Naive thymus-derived CD4-positive, alpha-beta T cell (primary cell): ENCODE data around the gene BCKDHB. TPM values are rescaled to one million over a fixed set of nuclear protein-coding genes. Genes with fewer than 3 reads are reported as not detected.

Experiments
- ATAC-seq: fragments of 150-1000 bp; cut with Tn5 transposase; 2 replicates; pipeline ENCODE4 v1.10.0; 2021; ENCODE audit warnings: mild to moderate bottlenecking, moderate library complexity
- CTCF ChIA-PET: fragments of 350-600 bp; sonication (Branson Sonifier 250); formaldehyde crosslinking; loops from one replicate; lab custom pipeline; 2021; ENCODE audit warnings: antibody characterized with exemption; lab: Charles Lee
- POLR2A ChIA-PET: fragments of 350-600 bp; sonication (Branson Sonifier 250); formaldehyde crosslinking; loops from one replicate; lab custom pipeline; 2021; ENCODE audit warnings: antibody characterized with exemption, inconsistent platforms; lab: Charles Lee
- DNase-seq, 9 donors: peaks; one replicate each; pipeline versions ENCODE4 v3.0.0 to v3.0.0-alpha.2; 2020 to 2022; ENCODE audit warnings: mixed read lengths in 1 of 9
- H3K27ac ChIP-seq: one replicate; pipeline ENCODE4 v1.7.0; 2013; ENCODE audit warnings: mild to moderate bottlenecking, low read depth, low read length, moderate library complexity
- H3K27me3 ChIP-seq, 2 donors: one replicate each; pipeline ENCODE4 v1.7.0; 2013; ENCODE audit warnings: low read length in 2 of 2, mild to moderate bottlenecking in 2 of 2, moderate library complexity in 2 of 2; ENCODE audit not compliant: control insufficient read depth in 2 of 2, insufficient read depth in 2 of 2
- H3K36me3 ChIP-seq, 3 experiments: 1 replicate in 2 of 3; 2 replicates in 1 of 3; pipeline ENCODE4 v1.7.0; 2013; ENCODE audit warnings: low read length in 3 of 3, mild to moderate bottlenecking in 3 of 3, moderate library complexity in 1 of 3; ENCODE audit not compliant: insufficient read depth in 3 of 3, control insufficient read depth in 2 of 3
- H3K4me1 ChIP-seq, 2 donors: one replicate each; pipeline ENCODE4 v1.7.0; 2013; ENCODE audit warnings: low read length in 2 of 2, mild to moderate bottlenecking in 2 of 2, moderate library complexity in 1 of 2; ENCODE audit not compliant: control insufficient read depth in 2 of 2, insufficient read depth in 2 of 2
- H3K4me3 ChIP-seq: 2 replicates; pipeline ENCODE4 v1.7.0; 2013; ENCODE audit warnings: mild to moderate bottlenecking, low read length
- H3K9me3 ChIP-seq, 3 experiments: 1 replicate in 2 of 3; 2 replicates in 1 of 3; pipeline ENCODE4 v1.7.0; 2013; ENCODE audit warnings: low read length in 3 of 3; ENCODE audit not compliant: control insufficient read depth in 2 of 3
- H3K27ac Mint-ChIP-seq, 9 donors: one replicate each; pipeline ENCODE4 v1.8.0; 2020 to 2022; ENCODE audit warnings: mixed read lengths in 9 of 9, mild to moderate bottlenecking in 8 of 9, moderate library complexity in 5 of 9, inconsistent platforms in 2 of 9
- H3K27me3 Mint-ChIP-seq, 5 donors: one replicate each; pipeline ENCODE4 v1.8.0; 2021 to 2022; ENCODE audit warnings: mixed read lengths in 5 of 5, mild to moderate bottlenecking in 1 of 5
- H3K36me3 Mint-ChIP-seq, 5 donors: one replicate each; pipeline ENCODE4 v1.8.0; 2020 to 2022; ENCODE audit warnings: mixed read lengths in 5 of 5, mild to moderate bottlenecking in 3 of 5, inconsistent platforms in 1 of 5
- H3K4me1 Mint-ChIP-seq, 7 donors: one replicate each; pipeline ENCODE4 v1.8.0; 2020 to 2022; ENCODE audit warnings: mixed read lengths in 7 of 7, mild to moderate bottlenecking in 3 of 7, inconsistent platforms in 1 of 7
- H3K4me3 Mint-ChIP-seq, 10 donors: one replicate each; pipeline ENCODE4 v1.8.0; 2020 to 2022; ENCODE audit warnings: mild to moderate bottlenecking in 10 of 10, mixed read lengths in 10 of 10, moderate library complexity in 6 of 10, inconsistent platforms in 2 of 10
- H3K9me3 Mint-ChIP-seq, 11 donors: one replicate each; pipeline ENCODE4 v1.8.0; 2020 to 2022; ENCODE audit warnings: mixed read lengths in 11 of 11, mild to moderate bottlenecking in 4 of 11, inconsistent platforms in 1 of 11, moderate library complexity in 1 of 11
- intact Hi-C, 2 donors: fragments of 100-400 bp; cut with micrococcal nuclease; formaldehyde crosslinking; loops; one replicate each; pipeline ENCODE4 v1.15.1; 2023
- polyA plus RNA-seq, 2 donors: library from polyadenylated mRNA; unstranded; fragments of 300-500 nt; fragmentation: Illumina TruSeq; gene quantifications; one replicate each; pipeline ENCODE4 v1.2.3, GENCODE V29; 2021
- total RNA-seq, 6 experiments: library from RNA in 5 of 6; stranded (reverse) in 5 of 6; gene quantifications; 1 replicate in 5 of 6; 2 replicates in 1 of 6; pipeline ENCODE4 v1.2.3 and lab custom pipeline; 2021 to 2026

The BCKDHB gene
- total and polyA plus RNA-seq, 7 experiments from 2014 or later = 13.8 to 24.3 (median 18.6) TPM

DNA sequence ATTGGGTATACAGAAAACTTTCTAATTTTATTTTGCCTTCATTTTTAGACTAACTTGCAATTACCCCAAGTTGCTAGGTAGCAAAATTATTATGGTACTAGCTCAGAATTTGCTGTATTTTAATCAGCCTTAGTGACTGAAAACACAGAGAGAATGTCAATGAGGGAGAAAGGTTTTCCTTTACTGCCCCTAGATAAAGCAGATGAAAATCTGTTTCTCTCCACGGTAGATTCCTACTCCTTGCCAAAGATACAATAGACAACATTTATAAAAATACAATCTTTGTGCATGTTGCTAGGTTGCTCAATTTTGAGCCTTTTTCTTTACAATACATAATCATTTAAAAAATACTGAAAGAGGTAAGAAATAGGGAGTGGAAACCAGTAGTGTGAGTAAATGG lies 222.2 kb downstream of the BCKDHB start:
- Mint-ChIP-seq H3K9me3 (no peaks in the 10 kb centered on the region), H3K27ac (no peak overlapping the region), H3K36me3 (peaks cover 0 to 21% (median 0%) of the 10 kb centered on the region in 5 donors), H3K27me3 (no peaks in the 10 kb centered on the region), H3K4me1 (peaks cover 0 to 4% (median 0%) of the 10 kb centered on the region in 7 donors), H3K4me3 (no peak overlapping the region)
- Histone ChIP-seq H3K4me1 (no peaks in the 10 kb centered on the region), H3K27ac (no peak overlapping the region), H3K9me3 (no peaks in the 10 kb centered on the region), H3K27me3 (no peaks in the 10 kb centered on the region), H3K36me3 (no peaks in the 10 kb centered on the region), H3K4me3 (no peak overlapping the region)
- DNase-seq (no peak), ATAC-seq (no peak)
- ChIA-PET POLR2A (no interaction called here), CTCF (no interaction called here)
- intact Hi-C loops = no loop called here

DNA sequence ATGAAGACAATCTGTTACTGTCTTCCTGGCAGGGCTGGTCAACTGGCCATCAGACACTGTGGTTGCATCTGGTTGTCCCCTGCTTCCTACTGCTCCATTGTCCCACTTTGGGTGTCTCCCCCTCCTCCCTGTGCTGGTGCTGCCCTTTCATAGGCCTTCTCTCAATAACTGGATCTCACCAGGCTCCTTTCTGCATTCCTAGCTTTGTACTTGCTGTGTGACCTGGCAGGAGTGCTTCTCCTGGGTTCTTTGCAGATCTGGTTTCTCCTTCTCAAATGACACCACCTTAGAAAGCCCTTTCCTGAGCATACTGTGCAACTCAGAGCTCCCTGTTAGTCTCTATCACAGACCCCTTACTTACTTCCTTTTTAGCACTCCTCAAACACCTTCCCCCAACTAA lies 223.0 kb downstream of the BCKDHB start:
- intact Hi-C loops = no loop called here
- H3K36me3 Mint-ChIP-seq = peaks cover 0 to 21% (median 0%) of the 10 kb centered on the region in 5 donors
- no peak overlapping the region for H3K4me3 Mint-ChIP-seq
- H3K27me3 Mint-ChIP-seq = no peaks in the 10 kb centered on the region
- Histone ChIP-seq H3K4me1 (no peaks in the 10 kb centered on the region), H3K27ac (no peak overlapping the region), H3K27me3 (no peaks in the 10 kb centered on the region), H3K4me3 (no peak overlapping the region), H3K36me3 (no peaks in the 10 kb centered on the region), H3K9me3 (no peaks in the 10 kb centered on the region)
- POLR2A ChIA-PET = no interaction called here
- peaks cover 0 to 4% (median 0%) of the 10 kb centered on the region in 7 donors for H3K4me1 Mint-ChIP-seq
- ATAC-seq (no peak), DNase-seq (no peak)
- no peaks in the 10 kb centered on the region for H3K9me3 Mint-ChIP-seq
- CTCF ChIA-PET = interaction anchor here (0.7 kb wide), 1 partner anchor 381 kb away, joined by 3 read pairs; no protein-coding TSS in a partner anchor
- H3K27ac Mint-ChIP-seq = peak overlapping the region in 2 of 9 donors; percentile 12 to 30

DNA sequence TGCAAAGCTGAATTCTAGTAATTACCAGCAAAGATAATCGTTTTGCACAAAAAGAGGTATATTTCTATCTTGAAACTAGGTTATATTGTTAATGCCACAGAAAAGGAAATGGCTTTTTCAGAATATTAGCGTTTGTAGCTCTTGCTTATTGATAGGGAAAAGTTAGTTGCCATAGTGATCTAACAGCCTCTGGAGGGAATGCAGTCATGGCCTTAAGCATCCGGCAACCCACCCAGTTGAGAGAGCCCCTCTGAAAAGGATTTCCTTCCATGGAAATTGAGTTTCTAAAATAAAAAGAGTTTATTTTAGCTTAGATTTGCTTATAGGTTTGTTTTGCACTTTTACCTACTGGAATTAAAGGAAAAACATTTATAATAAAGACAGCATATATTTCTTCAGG lies 224.5 kb downstream of the BCKDHB start:
- H3K27ac Mint-ChIP-seq = no peak overlapping the region
- H3K36me3 Mint-ChIP-seq = peaks cover 0 to 17% (median 0%) of the 10 kb centered on the region in 5 donors
- peaks cover 0 to 4% (median 0%) of the 10 kb centered on the region in 7 donors for H3K4me1 Mint-ChIP-seq
- ATAC-seq = no peak
- Histone ChIP-seq H3K36me3 (no peaks in the 10 kb centered on the region), H3K27me3 (no peaks in the 10 kb centered on the region), H3K4me1 (no peaks in the 10 kb centered on the region), H3K9me3 (no peaks in the 10 kb centered on the region), H3K27ac (no peak overlapping the region), H3K4me3 (no peak overlapping the region)
- POLR2A ChIA-PET = no interaction called here
- H3K27me3 Mint-ChIP-seq = no peaks in the 10 kb centered on the region
- CTCF ChIA-PET = interaction anchor here (1.3 kb wide), 1 partner anchor 10 kb away, joined by 3 read pairs; no protein-coding TSS in a partner anchor
- H3K4me3 Mint-ChIP-seq = no peak overlapping the region
- no peak for DNase-seq
- no peaks in the 10 kb centered on the region for H3K9me3 Mint-ChIP-seq
- intact Hi-C loops = loop anchor here in 1 of 2 donors (10.0 kb wide), 1 partner anchor 196 kb away; no protein-coding TSS in a partner anchor

DNA sequence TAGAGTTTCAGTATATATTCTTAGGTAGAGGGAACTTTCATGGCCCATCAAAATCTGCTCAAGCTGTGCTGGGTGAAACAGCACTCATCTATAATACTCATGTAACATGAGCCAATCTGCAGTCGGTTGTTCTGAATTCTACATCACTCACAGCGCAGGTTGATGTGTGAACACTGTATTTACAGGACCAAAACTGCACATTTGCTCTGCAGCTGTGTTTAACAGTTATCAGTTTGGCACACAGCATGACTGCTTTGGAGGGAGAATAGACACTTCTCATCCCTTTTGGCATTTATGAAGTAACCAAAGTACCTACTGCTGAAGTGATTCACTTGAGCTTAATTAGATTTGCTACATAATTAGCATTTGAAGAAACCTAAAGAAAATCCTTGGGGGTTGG lies 225.1 kb downstream of the BCKDHB start:
- Mint-ChIP-seq H3K4me1 (peaks cover 0 to 4% (median 0%) of the 10 kb centered on the region in 7 donors), H3K9me3 (no peaks in the 10 kb centered on the region), H3K27me3 (no peaks in the 10 kb centered on the region), H3K4me3 (no peak overlapping the region), H3K36me3 (peaks cover 0 to 13% (median 0%) of the 10 kb centered on the region in 5 donors), H3K27ac (no peak overlapping the region)
- ATAC-seq (no peak), DNase-seq (no peak)
- no peaks in the 10 kb centered on the region for H3K27me3 ChIP-seq
- no peaks in the 10 kb centered on the region for H3K4me1 ChIP-seq
- H3K4me3 ChIP-seq = no peak overlapping the region
- intact Hi-C loops = loop anchor here in 1 of 2 donors (10.0 kb wide), 1 partner anchor 197 kb away; no protein-coding TSS in a partner anchor
- ChIA-PET POLR2A (no interaction called here), CTCF (interaction anchor here (1.3 kb wide), 1 partner anchor 10 kb away, joined by 3 read pairs; no protein-coding TSS in a partner anchor)
- H3K27ac ChIP-seq = no peak overlapping the region
- H3K9me3 ChIP-seq = no peaks in the 10 kb centered on the region
- H3K36me3 ChIP-seq = no peaks in the 10 kb centered on the region

DNA sequence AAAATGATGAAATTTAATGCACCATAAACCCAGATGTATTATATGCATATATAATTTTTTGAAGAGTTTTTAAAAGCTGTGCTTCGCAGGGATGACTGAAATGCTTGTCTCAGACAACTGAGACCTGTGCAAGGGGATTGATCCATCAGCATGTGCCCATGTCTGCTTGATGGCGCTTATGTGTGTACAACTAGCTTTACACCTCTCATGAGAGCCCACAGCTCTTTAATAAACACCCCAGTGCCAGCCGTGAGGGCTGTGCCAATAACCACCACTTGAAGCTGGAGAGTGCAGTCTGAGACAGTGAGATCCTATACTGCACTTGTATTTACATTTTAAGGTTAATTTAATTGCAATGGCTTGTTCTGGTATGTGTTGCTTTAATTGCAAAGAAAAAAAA lies 225.5 kb downstream of the BCKDHB start:
- Mint-ChIP-seq H3K36me3 (peaks cover 0 to 8% (median 0%) of the 10 kb centered on the region in 5 donors), H3K4me1 (peaks cover 0 to 4% (median 0%) of the 10 kb centered on the region in 7 donors), H3K27ac (no peak overlapping the region), H3K4me3 (no peak overlapping the region), H3K27me3 (no peaks in the 10 kb centered on the region), H3K9me3 (no peaks in the 10 kb centered on the region)
- Histone ChIP-seq H3K27ac (no peak overlapping the region), H3K36me3 (no peaks in the 10 kb centered on the region), H3K9me3 (no peaks in the 10 kb centered on the region), H3K4me1 (no peaks in the 10 kb centered on the region), H3K27me3 (no peaks in the 10 kb centered on the region), H3K4me3 (no peak overlapping the region)
- ATAC-seq (no peak), DNase-seq (no peak)
- ChIA-PET POLR2A (no interaction called here), CTCF (interaction anchor here (0.7 kb wide), 1 partner anchor 239 kb away, joined by 4 read pairs; no protein-coding TSS in a partner anchor)
- intact Hi-C loops = loop anchor here in 1 of 2 donors (10.0 kb wide), 1 partner anchor 197 kb away; no protein-coding TSS in a partner anchor

DNA sequence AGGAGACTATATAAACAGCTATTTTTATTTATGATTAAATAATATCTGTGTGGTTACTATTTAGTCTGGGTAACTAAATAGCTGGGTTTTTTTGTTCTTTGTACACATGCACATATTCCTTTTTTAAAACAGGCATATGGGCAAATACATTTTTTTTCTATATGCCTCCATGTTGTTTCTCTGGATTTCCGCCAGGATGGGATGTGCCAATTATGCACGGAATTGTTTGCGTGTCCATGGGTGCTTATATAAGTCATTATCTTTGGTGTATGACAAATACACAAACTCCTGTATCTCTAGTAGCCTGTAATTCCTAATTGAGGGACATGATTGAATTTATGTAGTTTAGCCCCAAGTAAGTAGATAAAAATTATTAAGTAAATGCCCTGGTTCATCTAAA lies 226.9 kb downstream of the BCKDHB start:
- ChIA-PET CTCF (interaction anchor here (0.7 kb wide), 1 partner anchor 1421 kb away, joined by 3 read pairs; no protein-coding TSS in a partner anchor), POLR2A (interaction anchor here (0.5 kb wide), 1 partner anchor 1507 kb away, joined by 4 read pairs; no protein-coding TSS in a partner anchor)
- Histone ChIP-seq H3K9me3 (no peaks in the 10 kb centered on the region), H3K36me3 (no peaks in the 10 kb centered on the region), H3K27me3 (no peaks in the 10 kb centered on the region), H3K4me1 (no peaks in the 10 kb centered on the region), H3K4me3 (no peak overlapping the region), H3K27ac (no peak overlapping the region)
- Mint-ChIP-seq H3K4me1 (peaks cover 0 to 5% (median 0%) of the 10 kb centered on the region in 7 donors), H3K9me3 (no peaks in the 10 kb centered on the region), H3K36me3 (no peaks in the 10 kb centered on the region), H3K27me3 (no peaks in the 10 kb centered on the region), H3K27ac (no peak overlapping the region), H3K4me3 (no peak overlapping the region)
- ATAC-seq (no peak), DNase-seq (no peak)
- intact Hi-C loops = loop anchor here in 1 of 2 donors (10.0 kb wide), 1 partner anchor 199 kb away; no protein-coding TSS in a partner anchor
